Type B pancreatic cell (in vitro differentiated cells): ENCODE results near the gene F13A1. TPM values are rescaled to one million over a fixed set of nuclear protein-coding genes. Genes with fewer than 3 reads are reported as not detected.

Source experiments
- DNase-seq: peaks from one replicate; pipeline ENCODE4 v3.0.0; 2021; ENCODE audit warnings: mixed read lengths; ENCODE audit not compliant: unreplicated experiment; ENCODE audit errors: extremely low spot score
- H3K27ac Mint-ChIP-seq: 2 replicates; pipeline ENCODE4 v1.8.0; 2021; ENCODE audit warnings: mild to moderate bottlenecking, mixed read lengths
- H3K27me3 Mint-ChIP-seq: 2 replicates; pipeline ENCODE4 v1.8.0; 2021; ENCODE audit warnings: mixed read lengths
- H3K36me3 Mint-ChIP-seq: 2 replicates; pipeline ENCODE4 v1.8.0; 2021; ENCODE audit warnings: mixed read lengths
- H3K4me1 Mint-ChIP-seq: one replicate; pipeline ENCODE4 v1.8.0; 2021; ENCODE audit warnings: mixed read lengths; ENCODE audit not compliant: unreplicated experiment
- H3K4me3 Mint-ChIP-seq: 2 replicates; pipeline ENCODE4 v1.8.0; 2021; ENCODE audit warnings: mild to moderate bottlenecking, mixed read lengths
- H3K9me3 Mint-ChIP-seq: 2 replicates; pipeline ENCODE4 v1.8.0; 2021; ENCODE audit warnings: mixed read lengths
- CTCF ChIP-seq: fragments of 200-600 bp; sonication (generic); conservative IDR thresholded peaks from 2 replicates; pipeline ENCODE4 v1.5.0; 2021; ENCODE audit warnings: antibody characterized with exemption, mild to moderate bottlenecking
- total RNA-seq: library from RNA; stranded (reverse); gene quantifications from 2 replicates; pipeline ENCODE4 v1.2.1, GENCODE V29; 2021; ENCODE audit warnings: low replicate concordance

Gene F13A1
- total RNA-seq, 1 donor from 2014 or later, result 0.48 TPM

- no peaks in the 10 kb centered on the region for H3K36me3 Mint-ChIP-seq
- H3K27ac Mint-ChIP-seq, result no peak overlapping the region
- peaks cover 5% of the 10 kb centered on the region for H3K4me1 Mint-ChIP-seq
- no peak for TF ChIP-seq CTCF
- DNase-seq, result no peak
- H3K4me3 Mint-ChIP-seq, result no peak overlapping the region
- H3K9me3 Mint-ChIP-seq, result no peaks in the 10 kb centered on the region
- H3K27me3 Mint-ChIP-seq, result peaks cover 87% of the 10 kb centered on the region
Observed at GRCh38 chr6:6320901-6321300, 439 bp upstream of the F13A1 start.

GRCh38 chr6:6317825-6318733 is 2.4 kb downstream of the F13A1 start:
- Mint-ChIP-seq H3K4me1 (peaks cover 5% of the 10 kb centered on the region), H3K36me3 (no peaks in the 10 kb centered on the region), H3K27ac (no peak overlapping the region), H3K27me3 (peaks cover 68% of the 10 kb centered on the region), H3K4me3 (no peak overlapping the region), H3K9me3 (no peaks in the 10 kb centered on the region)
- no peak for TF ChIP-seq CTCF
- no peak for DNase-seq

- no peaks in the 10 kb centered on the region for H3K9me3 Mint-ChIP-seq
- no peak overlapping the region for H3K4me3 Mint-ChIP-seq
- TF ChIP-seq CTCF, result no peak
- peaks cover 5% of the 10 kb centered on the region for H3K4me1 Mint-ChIP-seq
- H3K27ac Mint-ChIP-seq, result no peak overlapping the region
- H3K36me3 Mint-ChIP-seq, result no peaks in the 10 kb centered on the region
- H3K27me3 Mint-ChIP-seq, result peaks cover 61% of the 10 kb centered on the region
- DNase-seq, result no peak
Observed at GRCh38 chr6:6317386-6317785, 3.1 kb downstream of the F13A1 start.

- peaks cover 43% of the 10 kb centered on the region for H3K27me3 Mint-ChIP-seq
- no peak for DNase-seq
- no peak overlapping the region for H3K4me3 Mint-ChIP-seq
- H3K27ac Mint-ChIP-seq, result no peak overlapping the region
- no peaks in the 10 kb centered on the region for H3K9me3 Mint-ChIP-seq
- no peaks in the 10 kb centered on the region for H3K36me3 Mint-ChIP-seq
- TF ChIP-seq CTCF, result peak; percentile 85
- peaks cover 5% of the 10 kb centered on the region for H3K4me1 Mint-ChIP-seq
Observed at GRCh38 chr6:6315660-6316059, 4.8 kb downstream of the F13A1 start.

GRCh38 chr6:6314596-6314995 is 5.9 kb downstream of the F13A1 start:
- Mint-ChIP-seq H3K4me3 (no peak overlapping the region), H3K27me3 (peaks cover 33% of the 10 kb centered on the region), H3K4me1 (peaks cover 2% of the 10 kb centered on the region), H3K36me3 (no peaks in the 10 kb centered on the region), H3K9me3 (no peaks in the 10 kb centered on the region), H3K27ac (no peak overlapping the region)
- DNase-seq, result no peak
- no peak for TF ChIP-seq CTCF
